OCI-LY3 (cell line): ENCODE data around the gene CNTN5.

Experiments used
- H2AFZ ChIP-seq: fragments of 200-600, 300-600 bp; shearing (Covaris generic); 2 replicates; pipeline ENCODE4 v1.6.0; 2014; ENCODE audit warnings: antibody characterized with exemption, low read depth, low read length
- H3K27ac ChIP-seq: fragments of 200-600, 300-600 bp; sonication (generic); 2 replicates; pipeline ENCODE4 v1.5.1; 2014; ENCODE audit warnings: mild to moderate bottlenecking, low read length, moderate library complexity, mixed read lengths
- H3K27me3 ChIP-seq: fragments of 200-600, 300-600 bp; sonication (generic); 2 replicates; pipeline ENCODE4 v1.6.1; 2014; ENCODE audit warnings: low read depth, low read length, mixed read lengths
- H3K36me3 ChIP-seq: fragments of 200-600, 300-600 bp; sonication (generic); replicated peaks from 2 replicates; pipeline ENCODE3; 2014; ENCODE audit warnings: low read depth, low read length, mixed read lengths
- H3K4me1 ChIP-seq: fragments of 300-600, 200-600 bp; sonication (generic); 2 replicates; pipeline ENCODE4 v1.6.1; 2014; ENCODE audit warnings: low read length, mixed read lengths
- H3K4me2 ChIP-seq: fragments of 200-600, 300-600 bp; sonication (generic); 2 replicates; pipeline ENCODE4 v1.6.1; 2014; ENCODE audit warnings: low read length, mixed read lengths
- H3K4me3 ChIP-seq: fragments of 300-600, 200-600 bp; sonication (generic); 2 replicates; pipeline ENCODE4 v1.5.1; 2014; ENCODE audit warnings: antibody characterized with exemption, mild to moderate bottlenecking, low read length, moderate library complexity
- H3K79me2 ChIP-seq: fragments of 300-600, 200-600 bp; shearing (Covaris generic); 2 replicates; pipeline ENCODE4 v1.6.1; 2014; ENCODE audit warnings: mild to moderate bottlenecking, low read length, mixed read lengths
- H3K9ac ChIP-seq: fragments of 300-600, 200-600 bp; shearing (Covaris generic); 2 replicates; pipeline ENCODE4 v1.6.0; 2014; ENCODE audit warnings: mild to moderate bottlenecking, low read length, moderate library complexity
- H3K9me3 ChIP-seq: fragments of 200-600, 300-600 bp; shearing (Covaris generic); 2 replicates; pipeline ENCODE4 v1.6.1; 2014; ENCODE audit warnings: low read length, mixed read lengths; ENCODE audit not compliant: insufficient read depth
- H4K20me1 ChIP-seq: fragments of 200-600, 300-600 bp; sonication (generic); 2 replicates; pipeline ENCODE4 v1.6.1; 2016; ENCODE audit warnings: low read length, mixed read lengths; ENCODE audit not compliant: insufficient read depth
- CTCF ChIP-seq: fragments of 200-600, 300-600 bp; sonication (generic); IDR thresholded peaks from 2 replicates; pipeline ENCODE4 v1.5.1; 2014; ENCODE audit warnings: antibody characterized with exemption, low read length, low read depth
- EZH2phosphoT487 ChIP-seq: fragments of 200-600 bp; shearing (Covaris generic); IDR thresholded peaks from 2 replicates; pipeline ENCODE4 v1.6.1; 2018; ENCODE audit warnings: antibody characterized with exemption, mixed run types, low read depth

The CNTN5 gene

DNA sequence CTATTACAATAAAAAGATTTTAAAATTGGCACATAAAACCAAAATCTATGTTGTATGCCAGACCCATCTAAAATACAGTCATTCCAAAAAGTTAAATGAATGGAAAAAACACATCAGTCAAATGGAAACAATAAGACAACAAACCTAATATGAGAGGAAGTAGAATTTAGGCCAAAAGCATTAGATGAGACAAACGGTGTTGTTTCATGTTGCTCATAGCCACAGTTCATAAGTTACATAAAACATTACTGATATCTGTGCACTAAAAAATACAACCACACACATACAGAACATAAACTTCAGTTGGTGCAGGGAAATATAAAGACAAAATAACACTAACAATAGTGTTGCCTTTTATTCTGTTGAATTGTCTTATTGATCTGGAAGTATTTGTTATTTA lies 661.9 kb downstream of the CNTN5 start:
- Histone ChIP-seq H3K79me2 (no peaks in the 10 kb centered on the region), H3K9me3 (no peaks in the 10 kb centered on the region), H3K36me3 (no peaks in the 10 kb centered on the region), H2AFZ (peak overlapping the region; percentile 45; the same call in 1 of the 2 replicates), H3K27ac (no peak overlapping the region), H3K4me1 (peaks cover 4% of the 10 kb centered on the region; the same call in 1 of the 2 replicates), H4K20me1 (no peaks in the 10 kb centered on the region), H3K4me2 (peak overlapping the region; percentile 52), H3K27me3 (no peaks in the 10 kb centered on the region), H3K9ac (no peak overlapping the region), H3K4me3 (peak overlapping the region; percentile 36)
- TF ChIP-seq EZH2phosphoT487 (no peak), CTCF (no peak)

DNA sequence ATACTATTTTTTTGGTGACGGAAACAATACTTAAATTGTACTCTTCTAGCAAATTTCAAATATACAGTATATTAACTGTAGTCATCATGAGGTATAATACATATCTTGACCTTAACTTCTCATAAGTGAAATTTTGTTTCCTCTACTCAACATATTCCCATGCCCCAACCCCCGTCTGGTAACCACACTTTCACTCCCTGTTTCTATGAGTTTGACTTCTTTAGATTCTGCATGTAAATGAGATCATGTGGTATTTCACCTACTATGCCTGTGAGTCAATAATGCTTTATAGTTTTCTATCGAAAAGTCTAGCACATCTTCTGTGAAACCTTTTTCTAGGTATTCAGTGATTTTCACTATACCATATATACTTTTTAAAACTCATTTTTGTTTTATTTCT lies 663.2 kb downstream of the CNTN5 start:
- Histone ChIP-seq H3K27me3 (no peaks in the 10 kb centered on the region), H3K9ac (no peak overlapping the region), H2AFZ (no peak overlapping the region), H3K79me2 (no peaks in the 10 kb centered on the region), H4K20me1 (no peaks in the 10 kb centered on the region), H3K9me3 (no peaks in the 10 kb centered on the region), H3K4me1 (peaks cover 4% of the 10 kb centered on the region; the same call in 1 of the 2 replicates), H3K36me3 (no peaks in the 10 kb centered on the region), H3K4me3 (no peak overlapping the region), H3K27ac (no peak overlapping the region), H3K4me2 (no peak overlapping the region)
- no peak for TF ChIP-seq EZH2phosphoT487
- TF ChIP-seq CTCF = no peak

DNA sequence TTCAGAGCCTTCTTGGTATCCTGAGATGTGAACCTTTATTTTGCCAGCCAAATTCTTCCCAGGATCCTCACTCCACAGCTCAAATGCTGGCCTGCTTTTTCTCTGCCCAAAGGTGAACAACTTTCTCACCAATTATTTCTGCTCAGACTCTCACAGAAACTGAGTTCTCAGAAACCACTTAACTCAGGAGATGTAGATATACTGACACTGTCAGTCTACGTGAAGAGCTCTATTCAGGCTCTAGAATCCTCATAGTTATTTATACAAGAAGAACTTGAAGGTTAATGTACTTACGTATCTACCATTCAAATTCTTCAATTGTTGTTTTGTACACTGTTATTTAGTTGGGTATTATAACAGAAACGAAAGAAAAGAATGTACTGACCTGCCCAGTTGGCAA lies 666.1 kb downstream of the CNTN5 start:
- no peak overlapping the region for H3K4me3 ChIP-seq
- no peaks in the 10 kb centered on the region for H4K20me1 ChIP-seq
- H3K27ac ChIP-seq = no peak overlapping the region
- TF ChIP-seq EZH2phosphoT487 (no peak), CTCF (no peak)
- H3K9ac ChIP-seq = no peak overlapping the region
- no peaks in the 10 kb centered on the region for H3K9me3 ChIP-seq
- no peak overlapping the region for H2AFZ ChIP-seq
- H3K36me3 ChIP-seq = no peaks in the 10 kb centered on the region
- H3K4me1 ChIP-seq = peaks cover 4% of the 10 kb centered on the region; the same call in 1 of the 2 replicates
- no peaks in the 10 kb centered on the region for H3K79me2 ChIP-seq
- no peaks in the 10 kb centered on the region for H3K27me3 ChIP-seq
- no peak overlapping the region for H3K4me2 ChIP-seq

DNA sequence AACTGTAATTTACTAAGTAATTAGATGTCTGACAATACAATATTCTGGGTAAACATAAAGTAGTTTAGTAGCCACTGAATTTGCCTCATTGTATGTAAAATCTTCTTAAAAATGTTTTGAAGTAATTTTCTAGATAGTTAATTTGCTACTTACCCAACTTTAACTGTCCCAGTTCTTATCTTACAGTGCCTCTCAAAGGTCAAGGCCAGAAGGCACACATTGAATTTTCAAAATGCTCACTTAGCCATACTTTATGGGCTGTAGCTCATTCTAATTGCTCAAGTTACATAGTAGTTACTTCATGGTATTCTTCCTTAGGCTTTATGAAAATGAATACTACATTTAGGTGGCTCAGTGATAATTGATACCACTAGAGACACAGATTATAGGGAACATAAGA lies 666.6 kb downstream of the CNTN5 start:
- H3K4me1 ChIP-seq = peaks cover 4% of the 10 kb centered on the region; the same call in 1 of the 2 replicates
- H3K4me2 ChIP-seq = no peak overlapping the region
- H3K9ac ChIP-seq = no peak overlapping the region
- no peaks in the 10 kb centered on the region for H3K36me3 ChIP-seq
- H3K4me3 ChIP-seq = no peak overlapping the region
- no peak overlapping the region for H3K27ac ChIP-seq
- H4K20me1 ChIP-seq = no peaks in the 10 kb centered on the region
- H3K9me3 ChIP-seq = no peaks in the 10 kb centered on the region
- no peaks in the 10 kb centered on the region for H3K27me3 ChIP-seq
- TF ChIP-seq CTCF (peak; percentile 52), EZH2phosphoT487 (no peak)
- H2AFZ ChIP-seq = no peak overlapping the region
- no peaks in the 10 kb centered on the region for H3K79me2 ChIP-seq
